Ishikawa (cell line): ENCODE results near the gene BNIP5.

Experiments
- CEBPB ChIP-seq: IDR thresholded peaks from 2 replicates; pipeline ENCODE4 v1.6.1; 2012
- CREB1 ChIP-seq: IDR thresholded peaks from 2 replicates; pipeline ENCODE4 v1.6.1; 2012; ENCODE audit warnings: low read depth
- EGR1 ChIP-seq: IDR thresholded peaks from 2 replicates; pipeline ENCODE4 v1.6.1; 2012
- EP300 ChIP-seq: IDR thresholded peaks from 2 replicates; pipeline ENCODE4 v1.6.1; 2012; ENCODE audit warnings: borderline replicate concordance
- FOXM1 ChIP-seq: IDR thresholded peaks from 2 replicates; pipeline ENCODE4 v1.6.1; 2012; ENCODE audit warnings: low read depth, borderline replicate concordance
- MAX ChIP-seq: IDR thresholded peaks from 2 replicates; pipeline ENCODE4 v1.6.1; 2012
- NFIC ChIP-seq: IDR thresholded peaks from 2 replicates; pipeline ENCODE4 v1.6.1; 2012
- RAD21 ChIP-seq: IDR thresholded peaks from 2 replicates; pipeline ENCODE4 v1.6.1; 2012; ENCODE audit warnings: low read depth
- REST ChIP-seq: IDR thresholded peaks from 2 replicates; pipeline ENCODE4 v1.6.1; 2012; ENCODE audit warnings: low read depth, mild to moderate bottlenecking
- TAF1 ChIP-seq: IDR thresholded peaks from 2 replicates; pipeline ENCODE4 v1.6.1; 2012; ENCODE audit warnings: low read depth, mild to moderate bottlenecking
- TCF12 ChIP-seq: IDR thresholded peaks from 2 replicates; pipeline ENCODE4 v1.6.1; 2012; ENCODE audit warnings: low read depth
- TEAD4 ChIP-seq: IDR thresholded peaks from 2 replicates; pipeline ENCODE4 v1.6.1; 2012
- USF1 ChIP-seq: IDR thresholded peaks from 2 replicates; pipeline ENCODE4 v1.6.1; 2012
- YY1 ChIP-seq: IDR thresholded peaks from 2 replicates; pipeline ENCODE4 v1.6.1; 2012; ENCODE audit warnings: low read depth
- ZBTB7A ChIP-seq: IDR thresholded peaks from 2 replicates; pipeline ENCODE4 v1.6.1; 2012; ENCODE audit warnings: low read depth

The BNIP5 gene

GRCh38 chr6:36327919-36328236, 8.8 kb downstream of the BNIP5 start:
- no peak for TF ChIP-seq EGR1
- no peak for TF ChIP-seq REST
- TF ChIP-seq RAD21, result no peak
- no peak for TF ChIP-seq TCF12

- TF ChIP-seq MAX (no peak), EGR1 (no peak), ZBTB7A (no peak), TAF1 (no peak), FOXM1 (no peak), EP300 (no peak), USF1 (no peak), TEAD4 (no peak), RAD21 (no peak), CREB1 (no peak), TCF12 (no peak), REST (no peak)
Observed at GRCh38 chr6:36327226-36327918, 9.3 kb downstream of the BNIP5 start.

GRCh38 chr6:36326356-36326995, 10.2 kb downstream of the BNIP5 start:
- TF ChIP-seq CREB1, result no peak
- no peak for TF ChIP-seq EGR1
- no peak for TF ChIP-seq RAD21
- no peak for TF ChIP-seq NFIC
- no peak for TF ChIP-seq MAX
- TF ChIP-seq USF1, result no peak
- TF ChIP-seq FOXM1, result no peak
- TF ChIP-seq ZBTB7A, result no peak
- no peak for TF ChIP-seq YY1
- TF ChIP-seq CEBPB, result no peak
- TF ChIP-seq EP300, result no peak
- TF ChIP-seq TEAD4, result no peak

GRCh38 chr6:36324715-36325114, 12.0 kb downstream of the BNIP5 start:
- TF ChIP-seq FOXM1, result no peak
- TF ChIP-seq TAF1, result no peak
- TF ChIP-seq CREB1, result no peak
- no peak for TF ChIP-seq USF1
- no peak for TF ChIP-seq NFIC
- TF ChIP-seq EP300, result no peak
- TF ChIP-seq MAX, result no peak

GRCh38 chr6:36324191-36324590, 12.5 kb downstream of the BNIP5 start:
- TF ChIP-seq ZBTB7A (no peak), TAF1 (no peak), MAX (no peak), CEBPB (no peak), CREB1 (no peak), FOXM1 (no peak), TCF12 (no peak), NFIC (no peak), TEAD4 (no peak)
